HG03558 (cell line): ENCODE results near the gene SERPINB5.

Experiments used
- ATAC-seq: cut with Tn5 transposase; IDR thresholded peaks from one replicate; pipeline ENCODE4 v1.9.1; 2021; ENCODE audit warnings: moderate number of reproducible peaks; ENCODE audit not compliant: unreplicated experiment; ENCODE audit errors: extremely low read depth

Gene SERPINB5

GRCh38 chr18:63467699-63468098 is 9.1 kb upstream of the SERPINB5 start:
- no peak for ATAC-seq

GRCh38 chr18:63468575-63468974 is 8.2 kb upstream of the SERPINB5 start:
- ATAC-seq: no peak

- no peak for ATAC-seq
These were observed 6.0 kb upstream of the SERPINB5 start for GRCh38 chr18:63470751-63471150.

GRCh38 chr18:63472380-63472779 is 4.4 kb upstream of the SERPINB5 start:
- no peak for ATAC-seq

DNA sequence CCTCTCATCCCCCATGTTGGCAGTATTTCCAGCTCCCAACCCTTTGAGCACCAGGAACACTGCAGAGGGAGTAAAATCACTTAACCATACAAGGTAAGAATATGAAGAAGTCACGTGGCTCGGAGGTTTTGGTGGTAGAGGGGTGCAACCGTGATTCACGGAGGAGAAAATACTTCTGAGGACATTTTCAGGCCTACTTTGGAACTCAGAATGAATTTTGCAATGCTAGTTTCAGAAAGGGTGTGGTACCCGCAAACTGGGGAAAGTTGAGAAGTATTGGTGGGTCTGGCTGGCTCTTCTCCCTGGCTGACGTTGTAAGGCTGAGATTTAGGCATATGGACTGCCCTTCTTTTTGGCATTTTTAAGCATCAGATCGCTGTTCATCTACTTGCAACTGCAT is 442 bp downstream of the SERPINB5 start:
- ATAC-seq: no peak

GRCh38 chr18:63477968-63478367 is 1.2 kb downstream of the SERPINB5 start:
- ATAC-seq: no peak

GRCh38 chr18:63479826-63480225 is 3.1 kb downstream of the SERPINB5 start:
- ATAC-seq: no peak

DNA sequence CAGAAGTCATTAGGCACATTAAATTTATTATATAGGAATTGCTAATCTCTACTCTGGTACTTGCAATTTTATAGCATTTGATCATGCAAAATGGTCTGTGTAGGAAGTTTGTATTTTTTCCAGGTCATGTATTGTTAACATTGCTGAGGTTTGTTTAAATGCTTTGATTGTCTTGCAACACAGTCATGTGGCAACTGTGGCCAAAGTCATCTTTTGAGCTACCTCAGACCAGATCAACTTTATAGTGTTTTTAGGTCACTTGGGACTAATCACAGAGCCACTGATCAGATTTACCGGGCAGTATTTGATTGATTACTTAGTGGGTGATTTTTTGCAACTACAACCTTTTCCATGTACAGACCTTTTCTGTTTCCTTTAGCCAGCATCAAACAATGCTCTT is 3.7 kb downstream of the SERPINB5 start:
- no peak for ATAC-seq

- ATAC-seq: no peak
These were observed 4.2 kb downstream of the SERPINB5 start for GRCh38 chr18:63480915-63481314.

- no peak for ATAC-seq
These were observed 10.9 kb downstream of the SERPINB5 start for GRCh38 chr18:63487676-63488075.

- no peak for ATAC-seq
These were observed 11.4 kb downstream of the SERPINB5 start for GRCh38 chr18:63488160-63488559.

DNA sequence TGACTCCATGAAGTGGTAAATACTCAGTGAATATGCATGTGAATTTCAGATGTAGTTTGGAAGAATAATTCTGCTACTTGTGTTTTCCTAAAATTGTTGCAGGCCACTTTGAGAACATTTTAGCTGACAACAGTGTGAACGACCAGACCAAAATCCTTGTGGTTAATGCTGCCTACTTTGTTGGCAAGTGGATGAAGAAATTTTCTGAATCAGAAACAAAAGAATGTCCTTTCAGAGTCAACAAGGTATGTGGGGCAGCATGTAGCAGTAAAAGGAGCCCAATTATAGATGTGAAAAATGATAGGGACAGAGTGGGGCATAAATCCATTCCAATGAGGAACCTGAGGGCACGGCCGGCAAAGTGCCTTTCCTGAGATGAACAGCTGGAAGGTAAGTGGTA is 16.1 kb downstream of the SERPINB5 start:
- ATAC-seq: no peak

GRCh38 chr18:63495675-63496074 is 18.9 kb downstream of the SERPINB5 start:
- ATAC-seq: no peak

GRCh38 chr18:63505566-63506335 is 29.0 kb downstream of the SERPINB5 start:
- no peak for ATAC-seq

DNA sequence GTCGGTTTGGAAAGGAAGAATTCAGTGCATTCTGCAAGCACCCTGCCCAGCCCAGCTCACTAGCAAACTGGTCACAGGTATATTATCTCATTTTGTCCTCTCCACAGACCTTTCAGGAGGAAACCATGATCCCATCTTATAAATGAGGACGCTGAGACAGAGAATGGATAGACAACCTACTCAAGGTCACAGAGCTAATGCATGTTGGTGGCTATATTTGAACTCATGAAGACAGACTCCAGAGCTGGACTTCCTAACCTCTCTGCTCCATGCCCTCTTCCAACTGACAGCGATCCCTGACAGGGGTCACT is 29.5 kb downstream of the SERPINB5 start:
- ATAC-seq: no peak

GRCh38 chr18:63508596-63508995 is 31.8 kb downstream of the SERPINB5 start:
- no peak for ATAC-seq

DNA sequence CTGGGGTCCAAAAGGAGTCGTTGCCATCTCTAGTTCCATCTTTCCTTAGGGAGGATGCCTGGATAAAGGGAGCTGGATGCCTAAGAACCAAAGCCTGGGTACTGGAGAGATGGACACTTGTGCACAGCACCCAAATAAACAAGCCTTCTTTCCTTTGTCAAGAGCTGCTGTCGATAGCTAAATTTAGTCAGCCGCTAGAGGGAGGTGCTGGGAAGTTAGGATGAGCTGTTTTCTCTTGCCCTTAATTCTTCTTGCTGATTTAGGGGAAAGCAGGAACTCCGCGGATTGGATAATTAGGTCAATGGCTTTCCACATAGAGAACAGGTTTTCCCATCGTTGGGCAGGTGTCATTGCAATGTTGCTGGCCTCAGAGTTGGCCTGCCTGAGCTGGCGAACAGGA is 34.5 kb downstream of the SERPINB5 start:
- ATAC-seq: no peak

- ATAC-seq: no peak
These were observed 37.6 kb downstream of the SERPINB5 start for GRCh38 chr18:63514326-63514725.

GRCh38 chr18:63514888-63515678 is 38.3 kb downstream of the SERPINB5 start:
- ATAC-seq: no peak

GRCh38 chr18:63515801-63516200 is 39.0 kb downstream of the SERPINB5 start:
- ATAC-seq: no peak

DNA sequence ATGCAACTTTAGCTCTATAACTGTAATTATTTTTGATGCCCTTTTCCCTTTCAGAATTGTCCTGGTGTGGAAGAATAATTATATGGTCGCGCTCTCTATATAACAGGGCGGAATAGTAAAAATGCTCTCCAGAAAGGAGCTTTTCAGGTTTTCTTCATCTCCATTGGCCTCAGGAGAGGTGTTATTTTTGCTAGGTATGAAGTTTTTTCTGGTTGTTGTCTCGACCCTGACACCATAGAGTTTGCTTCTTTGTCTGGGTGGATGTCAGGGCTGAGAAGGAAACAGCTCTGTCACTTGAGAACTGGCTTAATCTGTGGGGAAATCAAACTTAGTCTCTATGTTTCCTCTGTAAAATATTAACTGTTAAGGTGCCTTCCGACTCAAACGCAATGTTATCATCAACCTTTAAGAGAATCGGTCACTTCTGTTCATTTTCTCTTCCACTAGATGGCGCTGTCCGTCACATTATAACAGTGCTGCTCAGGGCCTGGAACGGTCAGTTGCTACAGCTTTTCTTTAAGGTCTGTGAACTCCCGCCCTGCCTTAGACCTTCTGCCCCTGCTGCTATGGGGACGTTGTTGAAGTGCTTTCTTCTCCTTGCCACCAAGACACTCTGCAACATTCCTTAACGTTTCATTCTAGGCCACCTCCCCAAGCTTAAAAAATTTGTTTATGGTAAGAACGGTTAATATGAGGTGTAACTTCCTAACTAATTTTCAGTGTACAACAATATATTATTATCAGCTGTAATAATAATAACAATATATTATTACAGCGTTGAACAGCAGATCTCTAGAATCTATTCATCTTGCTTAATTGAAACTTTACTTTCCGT is 41.6 kb downstream of the SERPINB5 start:
- no peak for ATAC-seq
